K562 (cell line): ENCODE data around the gene JMJD1C. TPM values are rescaled to one million over a fixed set of nuclear protein-coding genes. Genes with fewer than 3 reads are reported as not detected.

Source experiments
- CBFA2T3 ChIP-seq: fragments of 450-650 bp; IDR thresholded peaks from 2 replicates; pipeline ENCODE4 v1.6.1; 2017
- DLX4 ChIP-seq: fragments of 250-450 bp; sonication (Bioruptor Pico); IDR thresholded peaks from 2 replicates; pipeline ENCODE4 v1.6.1; 2021; ENCODE audit warnings: mild to moderate bottlenecking
- GTF2E2 ChIP-seq: fragments of 200-800 bp; sonication (Bioruptor generic); IDR thresholded peaks from 2 replicates; pipeline ENCODE4 v1.6.1; 2016; ENCODE audit warnings: missing genetic modification characterization, missing compliant biosample characterization
- MED1 ChIP-seq: sonication (generic); formaldehyde crosslinking; IDR thresholded peaks from 2 replicates; pipeline ENCODE4 v1.8.1; 2023; ENCODE audit warnings: missing genetic modification reagents, borderline replicate concordance
- NELFE ChIP-seq: IDR thresholded peaks from 2 replicates; pipeline ENCODE4 v1.6.1; 2011; ENCODE audit warnings: mild to moderate bottlenecking; ENCODE audit not compliant: insufficient read depth, insufficient read length
- PCBP2 ChIP-seq: fragments of 200-400 bp; formaldehyde crosslinking; IDR thresholded peaks from 2 replicates; pipeline ENCODE4 v1.6.1; 2018; ENCODE audit warnings: low read length, low read depth, mild to moderate bottlenecking, moderate library complexity; ENCODE audit not compliant: poor library complexity, severe bottlenecking
- RBM15 ChIP-seq: fragments of 200-400 bp; formaldehyde crosslinking; IDR thresholded peaks from 2 replicates; pipeline ENCODE4 v1.6.1; 2018; ENCODE audit warnings: mild to moderate bottlenecking, low read length, moderate library complexity; ENCODE audit not compliant: insufficient read depth
- SAFB2 ChIP-seq: fragments of 200-400 bp; formaldehyde crosslinking; IDR thresholded peaks from 2 replicates; pipeline ENCODE4 v1.6.1; 2018; ENCODE audit warnings: borderline replicate concordance, low read length, low read depth, moderate library complexity; ENCODE audit not compliant: severe bottlenecking
- U2AF2 ChIP-seq: fragments of 200-400 bp; formaldehyde crosslinking; optimal IDR thresholded peaks from 2 replicates; pipeline ENCODE3; 2017; ENCODE audit warnings: low read depth, mild to moderate bottlenecking, low read length
- ZNF318 ChIP-seq, 2 experiments: fragments of 450-650 bp; IDR thresholded peaks; 2 replicates each; pipeline ENCODE4 v1.6.1; 2016; ENCODE audit warnings: mild to moderate bottlenecking in 2 of 2, borderline replicate concordance in 1 of 2, low read depth in 1 of 2, moderate library complexity in 1 of 2
- ZNF766 ChIP-seq: fragments of 200-800 bp; sonication (Bioruptor generic); conservative IDR thresholded peaks from 2 replicates; pipeline ENCODE4 v1.6.1; 2016; ENCODE audit warnings: missing genetic modification characterization, missing compliant biosample characterization
- polyA plus RNA-seq, 8 experiments: library from polyadenylated mRNA; depleted of rRNA in 4 of 8; stranded (reverse) in 5 of 8; unstranded in 3 of 8; fragments of >200 nt; fragmentation: Nextera tagmentation in 2 of 8; fragmentation: Illumina TruSeq in 1 of 8; extraction: Ambion mirVana in 2 of 8; extraction: Trizol in 1 of 8; gene quantifications; 2 replicates each; pipeline versions ENCODE4 v1.2.1 to v1.2.3, GENCODE V29; 2011 to 2014; ENCODE audit warnings: inconsistent platforms in 1 of 8, missing spikeins in 1 of 8
- total RNA-seq, 7 experiments: library from RNA; depleted of rRNA in 6 of 7; stranded (reverse); fragments of >200 nt in 6 of 7; fragmentation: Illumina TruSeq in 2 of 7; extraction: Trizol in 2 of 7; gene quantifications; 2 replicates each; pipeline versions ENCODE4 v1.2.1 to v1.2.3, GENCODE V29; 2011 to 2021; ENCODE audit warnings: low replicate concordance in 1 of 7

Gene JMJD1C
- total and polyA plus RNA-seq, 9 of the 15 experiments (the other 6 are each of a cell fraction or from before 2014, with no cell fraction given) = 25.3 to 68.0 (median 47.2) TPM

GRCh38 chr10:63438506-63439498 is 27.0 kb downstream of the JMJD1C start (continued):
- TF ChIP-seq ZNF318 (IDR thresholded peaks at IDR 0.05; ENCODE audit: borderline replicate concordance in 1 of 2, low read depth in 1 of 2) (no peak), GTF2E2 (tag) (no peak), MED1 (CRISPR knock-in tag) (no peak), ZNF766 (CRISPR knock-in tag) (no peak), RBM15 (no peak), NELFE (no peak), PCBP2 (no peak), U2AF2 (no peak), CBFA2T3 (peak; percentile 89), SAFB2 (no peak), DLX4 (CRISPR knock-in tag) (no peak)
